ENCODE results near the gene TNIK. TPM values are rescaled to one million over a fixed set of nuclear protein-coding genes. Genes with fewer than 3 reads are reported as not detected.

Gene TNIK
- total RNA-seq, 4 donors from 2014 or later = 1.5 to 20.3 (median 7.7) TPM

GRCh38 chr3:171086914-171087313, 373.3 kb downstream of the TNIK start:
- no peaks in the 10 kb centered on the region for H3K9me3 ChIP-seq
- intact Hi-C loops (cut with DNase I; ENCODE audit: low total_unique reads) = no loop called here

GRCh38 chr3:171077261-171077660, 382.9 kb downstream of the TNIK start:
- Histone ChIP-seq H3K36me3 (no peaks in the 10 kb centered on the region), H3K27me3 (no peaks in the 10 kb centered on the region), H3K27ac (no peak overlapping the region), H3K4me3 (no peak overlapping the region), H3K4me1 (no peaks in the 10 kb centered on the region), H3K9me3 (no peaks in the 10 kb centered on the region)
- no peak for TF ChIP-seq POLR2A (IDR thresholded peaks at IDR 0.05)
- no peak for DNase-seq
- intact Hi-C loops (cut with DNase I; ENCODE audit: low total_unique reads) = no loop called here

More at GRCh38 chr3:171086914-171087313, 373.3 kb downstream of the TNIK start:
- Histone ChIP-seq H3K27ac (no peak overlapping the region), H3K36me3 (no peaks in the 10 kb centered on the region), H3K4me1 (peaks cover 0 to 4% of the 10 kb centered on the region in 2 donors), H3K4me3 (no peak overlapping the region), H3K27me3 (no peaks in the 10 kb centered on the region)
- TF ChIP-seq POLR2A (IDR thresholded peaks at IDR 0.05) (no peak), CTCF (IDR thresholded peaks at IDR 0.05) (no peak)
- DNase-seq = no peak

- no peak overlapping the region for H3K27ac ChIP-seq
- H3K27me3 ChIP-seq = no peaks in the 10 kb centered on the region
- H3K4me3 ChIP-seq = no peak overlapping the region
- TF ChIP-seq POLR2A (IDR thresholded peaks at IDR 0.05) (no peak), CTCF (IDR thresholded peaks at IDR 0.05) (no peak)
- intact Hi-C loops (cut with DNase I; ENCODE audit: low total_unique reads) = no loop called here
- no peaks in the 10 kb centered on the region for H3K4me1 ChIP-seq
- no peaks in the 10 kb centered on the region for H3K36me3 ChIP-seq
- H3K9me3 ChIP-seq = no peaks in the 10 kb centered on the region
- DNase-seq = no peak
Measured at GRCh38 chr3:171072432-171072831, 387.8 kb downstream of the TNIK start.

- DNase-seq = no peak
- intact Hi-C loops (cut with DNase I; ENCODE audit: low total_unique reads) = no loop called here
- H3K27me3 ChIP-seq = no peaks in the 10 kb centered on the region
- H3K4me1 ChIP-seq = no peaks in the 10 kb centered on the region
- TF ChIP-seq POLR2A (IDR thresholded peaks at IDR 0.05) (no peak), CTCF (IDR thresholded peaks at IDR 0.05) (no peak)
- no peak overlapping the region for H3K27ac ChIP-seq
- H3K9me3 ChIP-seq = no peaks in the 10 kb centered on the region
- H3K4me3 ChIP-seq = no peak overlapping the region
- no peaks in the 10 kb centered on the region for H3K36me3 ChIP-seq
Measured at GRCh38 chr3:171068658-171069057, 391.5 kb downstream of the TNIK start.

- Histone ChIP-seq H3K27me3 (no peaks in the 10 kb centered on the region), H3K4me3 (no peak overlapping the region), H3K9me3 (no peaks in the 10 kb centered on the region), H3K36me3 (no peaks in the 10 kb centered on the region), H3K4me1 (no peaks in the 10 kb centered on the region), H3K27ac (no peak overlapping the region)
- DNase-seq = no peak
- intact Hi-C loops (cut with DNase I; ENCODE audit: low total_unique reads) = no loop called here
- no peak for TF ChIP-seq CTCF (IDR thresholded peaks at IDR 0.05)
Measured at GRCh38 chr3:171066206-171066605, 394.0 kb downstream of the TNIK start.

- H3K4me1 ChIP-seq = no peaks in the 10 kb centered on the region
- H3K36me3 ChIP-seq = no peaks in the 10 kb centered on the region
- intact Hi-C loops (cut with DNase I; ENCODE audit: low total_unique reads) = no loop called here
- H3K27me3 ChIP-seq = no peaks in the 10 kb centered on the region
- no peaks in the 10 kb centered on the region for H3K9me3 ChIP-seq
- no peak overlapping the region for H3K27ac ChIP-seq
- no peak overlapping the region for H3K4me3 ChIP-seq
- no peak for DNase-seq
- TF ChIP-seq CTCF (IDR thresholded peaks at IDR 0.05) = no peak
- no peak for TF ChIP-seq POLR2A (IDR thresholded peaks at IDR 0.05)
Measured at GRCh38 chr3:171065732-171066131, 394.5 kb downstream of the TNIK start.

All from uterus (tissue), 4 donors.